ENCODE measurements around the gene GIMAP1. TPM values are rescaled to one million over a fixed set of nuclear protein-coding genes. Genes with fewer than 3 reads are reported as not detected.

Gene GIMAP1
- total RNA-seq, 1 experiment from 2014 or later: under 0.01 TPM

- DNase-seq (ENCODE audit: low read depth): no peak
These were observed 32.0 kb downstream of the GIMAP1 start for GRCh38 chr7:150748376-150748775.

GRCh38 chr7:150751702-150752101 lies 35.3 kb downstream of the GIMAP1 start:
- no peak for DNase-seq (ENCODE audit: low read depth)

- no peak for DNase-seq (ENCODE audit: low read depth)
These were observed 36.8 kb downstream of the GIMAP1 start for GRCh38 chr7:150753239-150753638.

DNA sequence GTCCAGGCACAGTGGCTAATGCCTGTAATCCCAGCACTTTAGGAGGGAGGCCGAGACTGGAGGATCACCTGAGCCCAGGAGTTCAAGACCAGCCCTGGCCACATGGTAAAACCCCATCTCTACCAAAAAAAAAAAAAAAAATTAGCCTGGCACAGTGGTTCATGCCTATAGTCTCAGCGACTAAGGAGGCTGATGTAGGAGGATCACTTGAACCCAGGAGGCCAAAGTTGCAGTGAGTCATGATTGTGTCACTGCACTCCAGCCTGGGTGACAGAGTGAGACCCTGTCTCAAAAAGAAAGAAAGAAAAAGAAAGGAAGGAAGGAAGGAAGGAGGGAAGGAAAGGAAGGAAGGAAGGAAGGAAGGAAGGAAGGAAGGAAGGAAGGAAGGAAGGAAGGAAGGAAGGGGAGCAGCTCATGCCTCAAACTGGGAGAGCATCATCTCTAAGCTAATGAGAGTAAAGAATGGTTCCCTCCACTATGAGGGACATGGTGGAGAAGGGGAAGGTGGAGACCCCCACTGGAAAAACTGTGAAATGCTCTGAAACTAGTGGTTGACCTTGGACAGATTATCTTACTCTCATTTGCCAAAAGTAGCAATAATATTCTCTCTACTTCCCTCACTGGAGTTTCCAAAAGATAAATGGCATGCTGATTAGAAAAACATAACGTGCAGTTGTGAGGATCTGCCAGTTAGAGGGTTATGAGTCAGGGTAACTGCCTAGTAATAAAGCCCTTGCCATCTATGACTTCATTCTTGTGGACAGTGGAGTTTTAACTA lies 37.6 kb downstream of the GIMAP1 start:
- DNase-seq (ENCODE audit: low read depth): peak; percentile 89

- DNase-seq (ENCODE audit: low read depth): peak; percentile 24
These were observed 38.5 kb downstream of the GIMAP1 start for GRCh38 chr7:150754951-150755350.

GRCh38 chr7:150755473-150756099 lies 39.2 kb downstream of the GIMAP1 start:
- DNase-seq (ENCODE audit: low read depth): peak; percentile 90

GRCh38 chr7:150756166-150756565 lies 39.8 kb downstream of the GIMAP1 start:
- DNase-seq (ENCODE audit: low read depth): no peak

GRCh38 chr7:150756858-150757257 lies 40.4 kb downstream of the GIMAP1 start:
- peak; percentile 35 for DNase-seq (ENCODE audit: low read depth)

- DNase-seq (ENCODE audit: low read depth): no peak
These were observed 43.1 kb downstream of the GIMAP1 start for GRCh38 chr7:150759479-150759878.

- DNase-seq (ENCODE audit: low read depth): no peak
These were observed 49.9 kb downstream of the GIMAP1 start for GRCh38 chr7:150766334-150766709.

GRCh38 chr7:150769768-150770167 lies 53.4 kb downstream of the GIMAP1 start:
- DNase-seq (ENCODE audit: low read depth): no peak

Other genes starting within 250 kb of the GIMAP1 start
- gene GIMAP7, start 201.7 kb upstream of the GIMAP1 start, total RNA-seq (2014; rRNA removed; shearing (Covaris generic)): not detected in 2 replicates
- gene GIMAP4, start 149.2 kb upstream of the GIMAP1 start, total RNA-seq (2014; rRNA removed; shearing (Covaris generic)): not detected in 2 replicates
- gene GIMAP6, start 84.2 kb upstream of the GIMAP1 start, total RNA-seq (2014; rRNA removed; shearing (Covaris generic)): 1.8 and 1.9 TPM in 2 replicates
- gene GIMAP2, start 30.9 kb upstream of the GIMAP1 start, total RNA-seq (2014; rRNA removed; shearing (Covaris generic)): 5.5 and 7.0 TPM in 2 replicates
- gene GIMAP5, start 20.8 kb downstream of the GIMAP1 start, total RNA-seq (2014; rRNA removed; shearing (Covaris generic)): 0.24 and 2.7 TPM in 2 replicates
- 3.3 TPM in 1 of 2 replicates, not detected in the other for gene TMEM176B, start 83.8 kb downstream of the GIMAP1 start, total RNA-seq (2014; rRNA removed; shearing (Covaris generic))
- 0.33 and 2.6 TPM in 2 replicates for gene TMEM176A, start 84.2 kb downstream of the GIMAP1 start, total RNA-seq (2014; rRNA removed; shearing (Covaris generic))
- gene AOC1, start 135.9 kb downstream of the GIMAP1 start, total RNA-seq (2014; rRNA removed; shearing (Covaris generic)): 0.17 and 0.36 TPM in 2 replicates

All from Daoy (cell line).